CMK (cell line): ENCODE data around the gene CD2BP2.
"Not testable (repeated sequence)": the region's sequence is repeated elsewhere in the genome, so short reads cannot be mapped to it uniquely, and the experiment has no call there.

Experiments used
- DNase-seq: peaks from one replicate; pipeline ENCODE4 v3.0.0-alpha.2; 2010; ENCODE audit warnings: low read depth

The CD2BP2 gene

DNA sequence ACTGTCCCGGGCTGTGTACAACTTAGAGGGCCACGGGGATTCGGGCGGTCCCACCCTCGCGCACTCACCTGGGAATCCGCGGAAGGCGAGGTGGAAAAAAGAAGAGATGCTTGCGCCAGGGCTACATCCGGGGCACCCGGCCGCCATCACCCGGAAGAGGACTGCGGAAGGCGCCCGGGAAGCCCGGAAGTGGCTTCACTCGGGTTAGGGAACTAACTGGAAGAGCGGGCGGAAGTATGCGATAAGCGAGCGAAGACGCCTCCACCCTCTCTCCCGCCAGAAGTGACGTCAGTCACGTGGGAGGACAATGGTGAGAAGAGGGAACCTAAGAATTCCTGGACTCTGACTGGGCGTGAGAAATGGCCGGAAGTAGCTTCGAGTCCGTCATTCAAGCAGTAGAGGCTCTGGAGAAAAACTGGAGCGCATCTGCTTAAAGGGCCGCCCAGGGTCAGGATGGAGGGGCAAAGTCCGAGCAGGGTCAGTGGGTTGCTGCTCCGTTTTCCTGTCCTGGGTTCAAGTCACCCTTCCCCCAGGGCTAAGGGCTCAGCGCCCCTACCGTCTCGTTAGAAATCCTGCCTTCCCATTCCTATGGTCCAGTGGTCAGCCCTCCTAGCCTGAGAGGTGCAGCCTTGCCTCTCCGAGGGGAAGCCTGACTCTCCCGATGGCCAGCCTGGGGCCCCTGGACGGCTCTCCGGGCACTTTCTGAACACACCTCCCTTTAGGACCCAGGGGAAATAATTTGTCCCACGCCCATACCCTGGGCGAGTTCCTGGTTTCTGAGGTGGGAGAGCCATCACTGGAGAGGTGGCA, at the start of gene CD2BP2:
Gene CD2BP2, minus strand, starts transcription at position 165 of the 810 bp plus-strand sequence. CDS start 627 bp downstream, outside the sequence.
- peak; percentile 97 for DNase-seq

GRCh38 chr16:30401768-30402425, 46.8 kb upstream of the CD2BP2 start:
- no peak for DNase-seq

DNA sequence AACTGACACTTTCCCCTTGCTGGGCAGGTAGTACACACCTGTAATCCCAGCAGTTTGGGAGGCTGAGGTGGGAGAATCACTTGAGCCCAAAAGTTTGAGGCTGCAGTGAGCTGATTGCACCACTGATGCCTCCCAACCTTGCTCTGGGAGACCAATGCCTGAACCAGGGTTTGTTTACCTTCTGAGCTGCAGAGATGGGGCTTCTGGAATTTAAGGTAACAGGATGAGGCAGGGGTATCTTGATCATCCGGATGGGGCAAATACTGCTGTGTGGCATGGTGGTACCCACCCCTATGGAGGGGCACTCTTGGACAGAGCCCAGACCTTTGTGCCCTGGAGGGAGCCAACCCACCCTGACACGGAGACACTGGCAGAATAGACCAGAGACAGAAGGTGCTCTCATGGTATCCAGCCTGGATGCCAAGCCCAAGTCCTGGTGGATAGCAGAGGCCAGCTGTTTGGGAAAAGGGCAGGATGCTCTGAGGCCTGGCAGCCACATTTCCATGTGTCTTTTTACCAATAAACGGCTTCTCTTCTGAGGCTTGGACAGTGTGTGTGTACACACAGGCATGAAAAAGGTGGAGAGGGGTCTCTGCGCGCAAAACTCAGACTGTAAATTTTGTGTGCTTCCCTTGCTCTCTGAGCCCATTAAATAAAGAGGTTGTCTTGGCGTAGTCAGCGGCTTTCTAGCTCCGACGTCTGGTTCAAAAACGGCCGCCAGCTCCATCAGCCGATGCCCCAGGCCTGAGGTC, 44.5 kb upstream of the CD2BP2 start:
- DNase-seq: no peak

- no peak for DNase-seq
These were observed 43.7 kb upstream of the CD2BP2 start for GRCh38 chr16:30398661-30399434.

DNA sequence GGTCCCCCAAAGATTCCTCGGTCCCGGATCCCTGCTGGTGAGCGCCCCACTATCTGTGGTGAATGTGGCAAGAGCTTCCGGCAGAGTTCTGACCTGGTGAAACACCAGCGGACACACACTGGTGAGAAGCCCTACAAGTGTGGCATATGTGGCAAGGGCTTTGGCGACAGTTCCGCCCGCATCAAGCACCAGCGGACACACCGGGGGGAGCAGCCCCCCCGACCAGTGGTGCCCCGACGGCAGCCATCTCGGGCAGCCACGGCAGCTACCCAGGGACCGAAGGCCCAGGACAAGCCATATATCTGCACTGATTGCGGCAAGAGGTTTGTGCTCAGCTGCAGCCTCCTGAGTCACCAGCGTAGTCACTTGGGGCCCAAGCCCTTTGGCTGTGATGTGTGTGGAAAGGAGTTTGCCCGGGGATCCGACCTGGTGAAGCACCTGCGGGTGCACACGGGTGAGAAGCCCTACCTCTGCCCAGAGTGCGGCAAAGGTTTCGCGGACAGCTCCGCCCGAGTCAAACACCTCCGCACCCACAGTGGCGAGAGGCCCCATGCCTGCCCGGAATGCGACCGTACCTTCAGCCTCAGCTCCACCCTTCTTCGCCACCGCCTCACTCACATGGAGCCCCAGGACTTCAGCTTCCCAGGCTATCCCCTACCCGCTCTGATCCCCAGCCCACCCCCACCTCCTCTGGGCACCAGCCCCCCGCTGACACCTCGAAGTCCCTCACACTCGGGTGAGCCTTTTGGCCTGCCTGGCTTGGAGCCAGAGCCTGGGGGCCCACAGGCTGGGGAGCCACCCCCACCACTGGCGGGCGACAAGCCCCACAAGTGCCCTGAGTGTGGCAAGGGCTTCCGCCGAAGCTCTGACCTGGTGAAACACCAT, 42.9 kb upstream of the CD2BP2 start:
- DNase-seq: no peak

GRCh38 chr16:30397056-30397455, 41.9 kb upstream of the CD2BP2 start:
- DNase-seq: peak; percentile 78

DNA sequence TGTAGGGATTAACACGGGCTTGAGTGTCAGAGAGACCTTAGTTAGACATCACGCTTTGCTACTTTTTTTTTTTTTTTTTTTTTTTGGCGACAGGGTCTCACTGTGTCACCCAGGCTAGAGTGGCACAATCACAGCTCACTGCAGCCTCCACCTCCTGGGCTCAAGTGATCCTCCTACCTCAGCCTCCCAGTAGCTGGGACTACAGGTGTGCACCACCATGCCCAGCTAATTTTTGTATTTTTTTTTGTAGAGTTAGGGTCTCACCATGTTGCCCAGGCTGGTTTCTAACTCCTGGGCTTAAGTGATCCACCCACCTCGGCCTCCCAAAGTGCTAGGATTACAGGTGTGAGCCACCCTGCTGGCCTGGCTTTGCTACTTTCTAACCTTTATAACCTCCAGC, 41.5 kb upstream of the CD2BP2 start:
- not testable (repeated sequence) for DNase-seq

DNA sequence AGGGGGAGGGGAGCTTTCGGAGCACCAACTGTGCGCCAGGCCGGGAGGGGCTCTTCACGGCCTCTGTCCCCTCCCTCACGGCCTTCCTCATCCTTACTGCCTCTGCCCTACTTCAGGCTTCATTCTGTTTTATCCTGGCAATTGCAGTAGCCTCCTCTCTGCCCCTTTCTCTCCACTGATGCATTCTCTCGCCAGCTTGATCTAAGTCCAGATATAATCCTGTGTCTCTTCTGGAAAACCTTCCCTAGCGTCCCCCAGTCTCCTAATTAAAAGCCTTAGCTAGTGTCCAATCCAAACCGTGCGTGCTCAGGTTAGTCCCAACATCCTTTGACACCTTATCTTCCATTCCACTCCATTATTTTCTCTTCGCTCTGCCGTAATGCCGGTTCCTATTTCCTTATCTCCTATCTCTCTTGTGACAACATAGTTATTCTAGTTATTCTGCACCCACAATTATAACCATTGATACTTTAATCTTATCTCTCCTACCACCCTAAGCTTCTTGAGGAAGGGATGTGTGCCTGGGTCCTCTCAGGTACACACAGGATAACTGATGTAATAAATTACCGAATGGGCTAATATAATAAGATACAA, 41.0 kb upstream of the CD2BP2 start:
- no peak for DNase-seq

- peak; percentile 79 for DNase-seq
These were observed 40.3 kb upstream of the CD2BP2 start, which contains the start of gene ZNF48 for GRCh38 chr16:30395155-30395991. Gene ZNF48, plus strand, starts transcription at chr16:30395420. Its CDS starts 375 bp downstream, at chr16:30395795.

GRCh38 chr16:30394592-30395154, 39.6 kb upstream of the CD2BP2 start:
- DNase-seq: no peak

- DNase-seq: no peak
These were observed 28.4 kb upstream of the CD2BP2 start for GRCh38 chr16:30383521-30383920.

- no peak for DNase-seq
These were observed 27.2 kb upstream of the CD2BP2 start, which contains the start of gene SEPTIN1 for GRCh38 chr16:30382111-30382881. Gene SEPTIN1, minus strand, starts transcription at chr16:30382561. Its CDS starts 19 bp downstream, at chr16:30382542.

DNA sequence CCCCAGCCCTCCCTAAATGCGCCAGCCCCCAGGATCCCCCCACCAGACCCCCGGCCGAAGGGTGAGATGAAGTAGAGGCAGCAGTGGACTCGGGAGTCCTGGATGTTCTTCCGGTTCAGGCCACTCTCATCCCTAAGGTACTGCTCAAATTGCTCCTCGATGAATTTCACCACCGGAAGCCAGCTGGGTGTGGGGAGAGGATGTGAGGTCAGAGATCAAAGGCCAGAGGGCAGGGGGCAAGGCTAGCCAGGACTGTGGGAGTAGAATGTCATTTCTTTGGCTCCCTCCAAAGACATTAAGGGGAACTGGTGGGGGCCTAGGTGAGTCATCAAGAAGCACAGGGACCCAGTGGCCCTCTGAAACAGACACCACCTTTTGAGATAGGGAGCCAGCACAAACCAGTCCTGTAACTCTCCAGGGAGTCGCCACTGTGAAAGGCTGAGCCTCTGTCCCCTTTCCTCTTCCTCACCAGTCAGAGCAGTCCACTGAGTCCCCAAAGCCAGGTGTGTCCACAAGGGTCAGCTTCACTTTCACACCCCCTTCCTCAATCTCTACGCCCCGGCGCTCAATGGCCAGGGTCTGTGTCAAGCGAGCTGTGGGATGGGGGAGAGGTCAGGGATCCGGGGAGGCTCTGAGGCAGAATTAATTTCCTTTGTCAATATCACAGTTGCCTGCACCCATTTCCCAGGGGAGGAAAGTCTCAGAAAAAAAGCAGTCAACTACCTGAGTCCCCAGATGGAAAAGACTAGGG, 26.4 kb upstream of the CD2BP2 start:
- no peak for DNase-seq

- no peak for DNase-seq
These were observed 25.7 kb upstream of the CD2BP2 start for GRCh38 chr16:30380803-30381208.

GRCh38 chr16:30380072-30380802, 25.1 kb upstream of the CD2BP2 start:
- DNase-seq: no peak

GRCh38 chr16:30379158-30379783, 24.2 kb upstream of the CD2BP2 start:
- DNase-seq: no peak
